HEK293T (cell line): ENCODE measurements around the gene FRMPD1.

Experiments
- ARNT ChIP-seq: fragments of 450-650 bp; IDR thresholded peaks from 2 replicates; pipeline ENCODE4 v1.6.1; 2017; ENCODE audit warnings: mild to moderate bottlenecking
- BHLHE40 ChIP-seq: fragments of 450-650 bp; IDR thresholded peaks from 2 replicates; pipeline ENCODE4 v1.6.1; 2016; ENCODE audit warnings: mild to moderate bottlenecking, moderate library complexity, borderline replicate concordance
- FOXA1 ChIP-seq: fragments of 450-650 bp; IDR thresholded peaks from 2 replicates; pipeline ENCODE4 v1.6.1; 2016; ENCODE audit warnings: mild to moderate bottlenecking
- FOXK2 ChIP-seq: fragments of 450-650 bp; IDR thresholded peaks from 2 replicates; pipeline ENCODE4 v1.6.1; 2016; ENCODE audit warnings: mild to moderate bottlenecking
- FOXM1 ChIP-seq: fragments of 450-650 bp; IDR thresholded peaks from 2 replicates; pipeline ENCODE4 v1.6.1; 2017; ENCODE audit warnings: mild to moderate bottlenecking, borderline replicate concordance
- L3MBTL2 ChIP-seq: fragments of 450-650 bp; conservative IDR thresholded peaks from 2 replicates; pipeline ENCODE4 v1.6.1; 2016; ENCODE audit warnings: mild to moderate bottlenecking
- LEF1 ChIP-seq: fragments of 450-650 bp; IDR thresholded peaks from 2 replicates; pipeline ENCODE4 v1.6.1; 2017; ENCODE audit warnings: mild to moderate bottlenecking, borderline replicate concordance
- NFRKB ChIP-seq: fragments of 450-650 bp; IDR thresholded peaks from 2 replicates; pipeline ENCODE4 v1.6.1; 2016; ENCODE audit warnings: mild to moderate bottlenecking, moderate library complexity
- SP1 ChIP-seq: fragments of 450-650 bp; IDR thresholded peaks from 2 replicates; pipeline ENCODE4 v1.6.1; 2017
- SUZ12 ChIP-seq: fragments of 450-650 bp; IDR thresholded peaks from 2 replicates; pipeline ENCODE4 v1.6.1; 2016; ENCODE audit warnings: mild to moderate bottlenecking
- ZNF384 ChIP-seq: fragments of 450-650 bp; IDR thresholded peaks from 2 replicates; pipeline ENCODE4 v1.6.1; 2016

- TF ChIP-seq FOXA1, result no peak
- no peak for TF ChIP-seq BHLHE40
- no peak for TF ChIP-seq SUZ12
- no peak for TF ChIP-seq LEF1
- no peak for TF ChIP-seq SP1
- no peak for TF ChIP-seq ARNT
- TF ChIP-seq NFRKB, result no peak
- TF ChIP-seq ZNF384, result no peak
- no peak for TF ChIP-seq L3MBTL2
- TF ChIP-seq FOXK2, result no peak
- TF ChIP-seq FOXM1, result no peak
Observed at GRCh38 chr9:37692622-37693221, 42.0 kb downstream of the FRMPD1 start.
